Left lung (tissue), 10 donors: Measurements from ENCODE around the gene CDH22. TPM values are rescaled to one million over a fixed set of nuclear protein-coding genes. Genes with fewer than 3 reads are reported as not detected.

Source experiments
- ATAC-seq: fragments of 200-7000 bp; cut with Tn5 transposase; one replicate; pipeline ENCODE4 v1.9.1; 2020; ENCODE audit warnings: moderate library complexity
- DNase-seq, 4 donors: peaks; one replicate each; pipeline ENCODE4 v3.0.0-alpha.2; 2013 to 2020
- H3K27ac ChIP-seq, 2 donors: fragments of 200-600 bp; sonication (generic) in 1 of 2; one replicate each; pipeline versions ENCODE4 v1.5.0 to v1.8.0; 2020 to 2021
- H3K27me3 ChIP-seq, 2 donors: fragments of 200-600 bp; sonication (generic) in 1 of 2; one replicate each; pipeline versions ENCODE4 v1.5.0 to v1.8.0; 2020 to 2021
- H3K36me3 ChIP-seq, 2 donors: fragments of 200-600 bp; sonication (generic) in 1 of 2; one replicate each; pipeline versions ENCODE4 v1.5.0 to v1.8.0; 2020 to 2021
- H3K4me1 ChIP-seq, 2 donors: fragments of 200-600 bp; one replicate each; pipeline ENCODE4 v1.8.0; 2021
- H3K4me3 ChIP-seq, 2 donors: fragments of 200-600 bp; sonication (generic) in 1 of 2; one replicate each; pipeline versions ENCODE4 v1.5.0 to v1.8.0; 2020 to 2021; ENCODE audit warnings: mild to moderate bottlenecking in 1 of 2
- H3K9me3 ChIP-seq, 2 donors: fragments of 200-600 bp; sonication (generic) in 1 of 2; one replicate each; pipeline versions ENCODE4 v1.5.0 to v1.8.0; 2020 to 2021
- intact Hi-C, 2 donors: fragments of 100-400 bp; cut with DNase I; formaldehyde crosslinking; loops; one replicate each; pipeline versions ENCODE4 v1.11.2 to v1.14.2; 2022
- polyA plus RNA-seq, 6 donors: library from polyadenylated mRNA; unstranded; fragments of 120-200 nt; gene quantifications; one replicate each; pipeline ENCODE4 v1.2.1, GENCODE V29; 2013; ENCODE audit not compliant: insufficient read length in 6 of 6
- total RNA-seq, 2 donors: library from RNA; stranded (reverse); fragmentation: NEBNext Ultra II Directional; extraction: Animal tissue kit (Norgen Biotek cat#: 25700); gene quantifications; one replicate each; pipeline ENCODE4 v1.2.1, GENCODE V29; 2021
- TF ChIP-seq, protein P1 (sequence below), 2 donors: fragments of 200-600 bp; sonication (generic) in 1 of 2; IDR thresholded peaks; one replicate each; pipeline versions ENCODE4 v1.5.0 to v1.8.0; 2021; ENCODE audit warnings: antibody characterized with exemption in 2 of 2
- donor health status: DM: no; HTN: yes; CAD: no.
- donor health status: DM: no; HTN: no; CAD: no.

The CDH22 gene
- total and polyA plus RNA-seq, 8 donors: 0.06 to 0.26 (median 0.08) TPM; not detected in 2

DNA sequence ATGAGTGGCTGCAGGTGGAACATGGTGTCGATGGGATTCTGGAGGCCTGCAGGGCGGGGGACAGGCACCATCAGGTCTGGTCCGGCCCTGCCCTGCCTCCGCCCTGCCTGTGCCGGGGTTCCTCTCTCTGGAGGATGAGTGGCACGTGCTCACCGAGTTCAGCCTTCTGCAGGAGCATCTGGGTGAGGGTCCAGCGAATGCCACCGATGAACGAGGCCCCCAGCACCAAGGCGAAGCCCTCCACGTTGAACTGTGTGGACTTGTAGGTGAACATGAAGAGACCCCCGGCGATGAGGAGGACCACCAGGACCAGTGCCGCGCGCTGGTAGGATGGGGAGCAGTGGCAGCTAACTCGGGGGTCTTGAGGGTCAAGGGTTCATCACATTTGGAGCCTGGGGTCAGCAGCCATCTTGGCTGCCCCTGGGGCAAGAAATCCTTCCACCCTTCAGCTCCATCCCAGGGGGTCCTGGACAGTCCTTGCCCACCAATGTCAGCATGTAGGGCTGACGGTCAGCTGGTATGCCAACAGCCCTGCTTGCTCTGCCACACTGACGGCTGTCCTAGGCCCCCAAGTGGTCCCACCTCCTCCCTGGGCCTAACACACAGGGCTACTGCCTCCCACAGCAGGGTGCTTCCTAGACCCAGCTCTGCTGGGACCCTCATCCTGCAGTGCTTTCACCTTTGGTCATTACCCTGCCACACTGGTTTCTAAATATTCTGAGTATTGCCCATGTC lies 46.8 kb upstream of the CDH22 start:
- peaks cover 0 to 60% of the 10 kb centered on the region in 2 donors for H3K36me3 ChIP-seq
- no peaks in the 10 kb centered on the region for H3K9me3 ChIP-seq
- no peak overlapping the region for H3K27ac ChIP-seq
- H3K27me3 ChIP-seq: no peaks in the 10 kb centered on the region
- ATAC-seq: no peak
- H3K4me3 ChIP-seq: no peak overlapping the region
- H3K4me1 ChIP-seq: peaks cover 0 to 55% of the 10 kb centered on the region in 2 donors
- intact Hi-C loops: no loop called here
- DNase-seq: no peak
- TF ChIP-seq, protein P1, sequence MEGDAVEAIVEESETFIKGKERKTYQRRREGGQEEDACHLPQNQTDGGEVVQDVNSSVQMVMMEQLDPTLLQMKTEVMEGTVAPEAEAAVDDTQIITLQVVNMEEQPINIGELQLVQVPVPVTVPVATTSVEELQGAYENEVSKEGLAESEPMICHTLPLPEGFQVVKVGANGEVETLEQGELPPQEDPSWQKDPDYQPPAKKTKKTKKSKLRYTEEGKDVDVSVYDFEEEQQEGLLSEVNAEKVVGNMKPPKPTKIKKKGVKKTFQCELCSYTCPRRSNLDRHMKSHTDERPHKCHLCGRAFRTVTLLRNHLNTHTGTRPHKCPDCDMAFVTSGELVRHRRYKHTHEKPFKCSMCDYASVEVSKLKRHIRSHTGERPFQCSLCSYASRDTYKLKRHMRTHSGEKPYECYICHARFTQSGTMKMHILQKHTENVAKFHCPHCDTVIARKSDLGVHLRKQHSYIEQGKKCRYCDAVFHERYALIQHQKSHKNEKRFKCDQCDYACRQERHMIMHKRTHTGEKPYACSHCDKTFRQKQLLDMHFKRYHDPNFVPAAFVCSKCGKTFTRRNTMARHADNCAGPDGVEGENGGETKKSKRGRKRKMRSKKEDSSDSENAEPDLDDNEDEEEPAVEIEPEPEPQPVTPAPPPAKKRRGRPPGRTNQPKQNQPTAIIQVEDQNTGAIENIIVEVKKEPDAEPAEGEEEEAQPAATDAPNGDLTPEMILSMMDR (IDR thresholded peaks at IDR 0.05): no peak

DNA sequence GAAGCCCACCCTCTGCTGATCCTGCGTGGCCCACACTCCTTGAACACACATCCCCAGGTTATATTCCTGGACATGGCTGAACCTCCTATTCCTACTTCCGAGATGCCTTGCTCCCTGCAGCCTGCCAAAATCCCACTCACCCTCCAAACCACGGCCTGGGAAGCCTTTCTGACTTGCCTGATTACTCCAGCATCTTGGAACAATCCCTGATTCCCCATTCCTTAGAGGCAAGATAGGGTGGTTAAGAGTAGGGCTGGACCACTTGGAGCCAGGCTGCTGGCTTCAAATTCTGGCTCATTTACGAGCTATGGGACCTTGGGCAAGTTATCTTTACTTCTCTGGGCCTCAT lies 45.9 kb upstream of the CDH22 start:
- TF ChIP-seq, protein P1 (IDR thresholded peaks at IDR 0.05): no peak
- no peaks in the 10 kb centered on the region for H3K9me3 ChIP-seq
- peaks cover 0 to 46% of the 10 kb centered on the region in 2 donors for H3K4me1 ChIP-seq
- no peak for DNase-seq
- H3K4me3 ChIP-seq: no peak overlapping the region
- H3K27ac ChIP-seq: no peak overlapping the region
- H3K36me3 ChIP-seq: peaks cover 0 to 69% of the 10 kb centered on the region in 2 donors
- no peak for ATAC-seq
- no peaks in the 10 kb centered on the region for H3K27me3 ChIP-seq
- intact Hi-C loops: no loop called here

GRCh38 chr20:46353500-46354206 lies 45.4 kb upstream of the CDH22 start:
- no peaks in the 10 kb centered on the region for H3K27me3 ChIP-seq

GRCh38 chr20:46352370-46352938 lies 44.2 kb upstream of the CDH22 start:
- Histone ChIP-seq H3K36me3 (peaks cover 0 to 71% of the 10 kb centered on the region in 2 donors), H3K27me3 (no peaks in the 10 kb centered on the region), H3K4me3 (no peak overlapping the region), H3K27ac (no peak overlapping the region), H3K9me3 (no peaks in the 10 kb centered on the region), H3K4me1 (peaks cover 0 to 30% of the 10 kb centered on the region in 2 donors)
- TF ChIP-seq, protein P1 (IDR thresholded peaks at IDR 0.05): no peak
- intact Hi-C loops: no loop called here
- DNase-seq (no peak), ATAC-seq (no peak)

More at GRCh38 chr20:46353500-46354206, 45.4 kb upstream of the CDH22 start:
- no peaks in the 10 kb centered on the region for H3K9me3 ChIP-seq
- TF ChIP-seq, protein P1 (IDR thresholded peaks at IDR 0.05): no peak
- H3K36me3 ChIP-seq: peaks cover 0 to 67% of the 10 kb centered on the region in 2 donors
- intact Hi-C loops: no loop called here
- H3K27ac ChIP-seq: no peak overlapping the region
- H3K4me1 ChIP-seq: peaks cover 0 to 41% of the 10 kb centered on the region in 2 donors
- no peak for DNase-seq
- H3K4me3 ChIP-seq: no peak overlapping the region
- no peak for ATAC-seq
